ENCODE data around the gene HECTD1. TPM values are rescaled to one million over a fixed set of nuclear protein-coding genes. Genes with fewer than 3 reads are reported as not detected.

The HECTD1 gene
- total and polyA plus RNA-seq, 9 of the 15 experiments (the other 6 are each of a cell fraction or from before 2014, with no cell fraction given): 27.9 to 111 (median 78.1) TPM

DNA sequence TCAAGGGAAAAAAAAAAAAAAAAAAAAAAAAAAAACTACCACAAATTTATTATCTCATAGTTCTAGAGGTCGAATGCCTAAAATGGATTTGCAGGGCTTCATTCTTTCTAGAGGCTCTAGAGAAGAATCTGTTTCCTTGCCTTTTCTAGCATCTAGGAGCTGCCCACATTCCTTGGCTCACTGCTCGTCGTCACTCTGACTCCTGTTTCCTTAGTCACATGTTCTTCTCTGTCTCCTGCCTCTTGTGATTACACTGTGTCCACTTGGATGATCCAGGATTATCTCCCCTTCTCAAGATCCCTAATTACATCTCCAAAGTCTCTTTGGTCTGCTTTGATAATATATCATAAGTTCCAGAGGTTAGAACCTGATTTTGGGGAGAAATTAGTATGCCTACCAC lies 88.7 kb downstream of the HECTD1 start:
- in situ Hi-C loops (cut with MboI): no loop called here
- ChIA-PET CTCF (ENCODE audit: low intra/inter-chr PET ratio) (no interaction called here), POLR2A (no interaction called here)
- H3K9me3 ChIP-seq (replicated peaks; ENCODE audit: control insufficient read depth, insufficient read depth, low read depth, low read length): no peaks in the 10 kb centered on the region
- no peaks in the 10 kb centered on the region for H3K79me2 ChIP-seq (ENCODE audit: control insufficient read depth, insufficient read depth, low read length)
- no peak overlapping the region for H2AFZ ChIP-seq (ENCODE audit: low read depth, low read length)
- H3K27ac ChIP-seq (ENCODE audit: extremely low read depth, low read depth, low read length): no peak overlapping the region
- H3K4me2 ChIP-seq (ENCODE audit: insufficient read depth, low read length): no peak overlapping the region
- intact Hi-C loops (cut with micrococcal nuclease): no loop called here
- H4K20me1 ChIP-seq (replicated peaks; ENCODE audit: control insufficient read depth, insufficient read depth, low read length): no peaks in the 10 kb centered on the region
- peaks cover 95% of the 10 kb centered on the region for H3K36me3 ChIP-seq (ENCODE audit: control insufficient read depth, insufficient read depth, low read length)
- no peak for ATAC-seq
- H3K9ac ChIP-seq (ENCODE audit: insufficient read depth in 1 of 2, low read depth in 2 of 2, low read length in 2 of 2): no peak overlapping the region
- no peaks in the 10 kb centered on the region for H3K9me1 ChIP-seq (ENCODE audit: control insufficient read depth, insufficient read depth, low read length)
- FAIRE-seq: no peak
- no peak overlapping the region for H3K4me3 ChIP-seq
- H3K4me1 ChIP-seq (replicated peaks in 1 of 2; ENCODE audit: control insufficient read depth in 2 of 2, insufficient read depth in 2 of 2, low read length in 2 of 2): no peaks in the 10 kb centered on the region
- H3K27me3 ChIP-seq (ENCODE audit: control insufficient read depth in 2 of 2, insufficient read depth in 2 of 2, low read length in 2 of 2): no peaks in the 10 kb centered on the region
- WGBS (ENCODE audit: insufficient coverage, low coverage, missing lambda C conversion rate): 90% methylated on average over 3 of the region's 3 CpGs
- DNase-seq (ENCODE audit: extremely low read depth in 1 of 4, low spot score in 3 of 4): no peak
- BruUV-seq (replicated peaks): no TSS peak
- no peak for TF ChIP-seq PPARD (CRISPR knock-in tag; IDR thresholded peaks at IDR 0.05)
- TF ChIP-seq NCOA1 (IDR thresholded peaks at IDR 0.05; ENCODE audit: low read depth): no peak
- no peak for TF ChIP-seq KLF10 (CRISPR knock-in tag; IDR thresholded peaks at IDR 0.05)
- no peak for TF ChIP-seq TRIM28 (IDR thresholded peaks at IDR 0.05)
- TF ChIP-seq, protein P1, sequence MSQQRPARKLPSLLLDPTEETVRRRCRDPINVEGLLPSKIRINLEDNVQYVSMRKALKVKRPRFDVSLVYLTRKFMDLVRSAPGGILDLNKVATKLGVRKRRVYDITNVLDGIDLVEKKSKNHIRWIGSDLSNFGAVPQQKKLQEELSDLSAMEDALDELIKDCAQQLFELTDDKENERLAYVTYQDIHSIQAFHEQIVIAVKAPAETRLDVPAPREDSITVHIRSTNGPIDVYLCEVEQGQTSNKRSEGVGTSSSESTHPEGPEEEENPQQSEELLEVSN (IDR thresholded peaks at IDR 0.05; ENCODE audit: borderline replicate concordance in 1 of 2, extremely low read depth in 1 of 2, insufficient read depth in 1 of 2, insufficient read length in 1 of 2, low read depth in 1 of 2, low read length in 1 of 2, poor library complexity in 1 of 2, severe bottlenecking in 1 of 2): no peak
- no peak for TF ChIP-seq BRCA1 (IDR thresholded peaks at IDR 0.05)
- no peak for TF ChIP-seq BRCA1 (CRISPR knock-in tag; IDR thresholded peaks at IDR 0.05)
- TF ChIP-seq ETS2 (tag; IDR thresholded peaks at IDR 0.05; ENCODE audit: borderline replicate concordance, poor library complexity, severe bottlenecking): no peak
- no peak for TF ChIP-seq SMAD1 (IDR thresholded peaks at IDR 0.05; ENCODE audit: low read depth, low read length, partially characterized antibody)
- TF ChIP-seq, protein P2, sequence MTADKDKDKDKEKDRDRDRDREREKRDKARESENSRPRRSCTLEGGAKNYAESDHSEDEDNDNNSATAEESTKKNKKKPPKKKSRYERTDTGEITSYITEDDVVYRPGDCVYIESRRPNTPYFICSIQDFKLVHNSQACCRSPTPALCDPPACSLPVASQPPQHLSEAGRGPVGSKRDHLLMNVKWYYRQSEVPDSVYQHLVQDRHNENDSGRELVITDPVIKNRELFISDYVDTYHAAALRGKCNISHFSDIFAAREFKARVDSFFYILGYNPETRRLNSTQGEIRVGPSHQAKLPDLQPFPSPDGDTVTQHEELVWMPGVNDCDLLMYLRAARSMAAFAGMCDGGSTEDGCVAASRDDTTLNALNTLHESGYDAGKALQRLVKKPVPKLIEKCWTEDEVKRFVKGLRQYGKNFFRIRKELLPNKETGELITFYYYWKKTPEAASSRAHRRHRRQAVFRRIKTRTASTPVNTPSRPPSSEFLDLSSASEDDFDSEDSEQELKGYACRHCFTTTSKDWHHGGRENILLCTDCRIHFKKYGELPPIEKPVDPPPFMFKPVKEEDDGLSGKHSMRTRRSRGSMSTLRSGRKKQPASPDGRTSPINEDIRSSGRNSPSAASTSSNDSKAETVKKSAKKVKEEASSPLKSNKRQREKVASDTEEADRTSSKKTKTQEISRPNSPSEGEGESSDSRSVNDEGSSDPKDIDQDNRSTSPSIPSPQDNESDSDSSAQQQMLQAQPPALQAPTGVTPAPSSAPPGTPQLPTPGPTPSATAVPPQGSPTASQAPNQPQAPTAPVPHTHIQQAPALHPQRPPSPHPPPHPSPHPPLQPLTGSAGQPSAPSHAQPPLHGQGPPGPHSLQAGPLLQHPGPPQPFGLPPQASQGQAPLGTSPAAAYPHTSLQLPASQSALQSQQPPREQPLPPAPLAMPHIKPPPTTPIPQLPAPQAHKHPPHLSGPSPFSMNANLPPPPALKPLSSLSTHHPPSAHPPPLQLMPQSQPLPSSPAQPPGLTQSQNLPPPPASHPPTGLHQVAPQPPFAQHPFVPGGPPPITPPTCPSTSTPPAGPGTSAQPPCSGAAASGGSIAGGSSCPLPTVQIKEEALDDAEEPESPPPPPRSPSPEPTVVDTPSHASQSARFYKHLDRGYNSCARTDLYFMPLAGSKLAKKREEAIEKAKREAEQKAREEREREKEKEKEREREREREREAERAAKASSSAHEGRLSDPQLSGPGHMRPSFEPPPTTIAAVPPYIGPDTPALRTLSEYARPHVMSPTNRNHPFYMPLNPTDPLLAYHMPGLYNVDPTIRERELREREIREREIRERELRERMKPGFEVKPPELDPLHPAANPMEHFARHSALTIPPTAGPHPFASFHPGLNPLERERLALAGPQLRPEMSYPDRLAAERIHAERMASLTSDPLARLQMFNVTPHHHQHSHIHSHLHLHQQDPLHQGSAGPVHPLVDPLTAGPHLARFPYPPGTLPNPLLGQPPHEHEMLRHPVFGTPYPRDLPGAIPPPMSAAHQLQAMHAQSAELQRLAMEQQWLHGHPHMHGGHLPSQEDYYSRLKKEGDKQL (CRISPR knock-in tag; IDR thresholded peaks at IDR 0.05; ENCODE audit: borderline replicate concordance): no peak
- TF ChIP-seq ZNF184 (CRISPR knock-in tag; IDR thresholded peaks at IDR 0.05): no peak
- no peak for TF ChIP-seq ZNF696 (CRISPR knock-in tag; conservative IDR thresholded peaks at IDR 0.05)
- TF ChIP-seq, protein P3, sequence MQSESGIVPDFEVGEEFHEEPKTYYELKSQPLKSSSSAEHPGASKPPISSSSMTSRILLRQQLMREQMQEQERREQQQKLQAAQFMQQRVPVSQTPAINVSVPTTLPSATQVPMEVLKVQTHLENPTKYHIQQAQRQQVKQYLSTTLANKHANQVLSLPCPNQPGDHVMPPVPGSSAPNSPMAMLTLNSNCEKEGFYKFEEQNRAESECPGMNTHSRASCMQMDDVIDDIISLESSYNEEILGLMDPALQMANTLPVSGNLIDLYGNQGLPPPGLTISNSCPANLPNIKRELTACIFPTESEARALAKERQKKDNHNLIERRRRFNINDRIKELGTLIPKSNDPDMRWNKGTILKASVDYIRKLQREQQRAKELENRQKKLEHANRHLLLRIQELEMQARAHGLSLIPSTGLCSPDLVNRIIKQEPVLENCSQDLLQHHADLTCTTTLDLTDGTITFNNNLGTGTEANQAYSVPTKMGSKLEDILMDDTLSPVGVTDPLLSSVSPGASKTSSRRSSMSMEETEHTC (IDR thresholded peaks at IDR 0.05): no peak

All from K562 (cell line).